GM18951 (cell line): ENCODE measurements around the gene DCUN1D1.

Experiments used
- POLR2A ChIP-seq: IDR thresholded peaks from 4 replicates; pipeline ENCODE4 v1.6.1; 2011; ENCODE audit warnings: mild to moderate bottlenecking; ENCODE audit not compliant: insufficient read length, insufficient read depth; ENCODE audit errors: extremely low read depth
- in situ Hi-C: fragments of 300-500 bp; cut with MboI; formaldehyde crosslinking; loops from one replicate; pipeline ENCODE4 v1.12.0; 2022; ENCODE audit warnings: low sequenced_read_pairs, mixed read lengths, inconsistent platforms; ENCODE audit not compliant: unreplicated experiment

The DCUN1D1 gene

GRCh38 chr3:182937293-182938051 lies 42.9 kb downstream of the DCUN1D1 start:
- in situ Hi-C loops = no loop called here
- no peak for TF ChIP-seq POLR2A

DNA sequence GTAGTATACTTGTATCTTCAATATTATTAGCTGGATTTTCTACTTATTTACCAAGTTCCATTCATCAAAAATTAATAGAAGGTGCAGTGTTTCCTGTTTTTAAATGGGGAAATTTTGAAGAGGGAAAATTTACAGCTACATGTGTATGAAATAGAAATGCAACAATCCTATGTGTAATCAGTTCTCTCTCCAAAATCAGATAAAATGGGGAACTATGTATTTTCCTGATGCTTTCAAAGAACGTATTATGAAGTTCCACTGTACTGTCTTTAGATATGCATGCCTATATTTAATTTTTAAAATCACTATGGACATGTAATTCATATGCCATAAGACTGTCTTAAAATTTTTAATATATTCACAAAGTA lies 43.4 kb downstream of the DCUN1D1 start:
- TF ChIP-seq POLR2A = no peak
- in situ Hi-C loops = no loop called here

DNA sequence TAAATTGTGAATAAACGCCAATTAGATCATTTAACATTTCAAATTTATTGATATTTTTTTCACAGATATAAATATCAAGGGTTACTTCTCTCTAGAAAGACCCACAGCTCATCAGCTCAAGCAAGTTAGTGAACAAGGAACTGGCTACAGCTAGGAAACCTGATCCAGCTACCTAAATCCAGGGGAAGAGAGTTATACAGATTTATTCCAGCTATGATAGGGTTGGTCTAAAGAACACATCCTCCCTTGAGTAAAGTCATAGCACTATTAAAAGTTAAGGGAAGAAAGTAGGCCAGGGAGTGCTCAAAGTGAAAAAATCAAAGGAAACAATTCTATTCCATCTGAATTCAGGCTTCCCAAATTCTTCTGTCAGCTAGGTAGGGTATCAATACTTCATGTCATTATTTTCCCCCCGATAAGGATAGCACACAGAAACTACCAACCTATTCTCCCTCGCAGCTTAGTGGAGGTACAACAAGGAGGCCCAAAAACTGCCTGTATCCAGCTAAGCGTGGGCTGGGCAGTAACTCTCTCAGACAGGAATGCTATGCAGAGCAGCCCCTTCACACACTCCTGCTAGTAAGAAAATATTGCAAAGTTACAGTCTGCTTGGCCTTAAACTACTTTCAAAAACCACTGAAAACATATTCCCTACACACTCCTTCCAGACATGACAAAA lies 44.0 kb downstream of the DCUN1D1 start:
- in situ Hi-C loops = no loop called here
- TF ChIP-seq POLR2A = no peak

- TF ChIP-seq POLR2A = no peak
- in situ Hi-C loops = no loop called here
Observed at GRCh38 chr3:182935803-182936202, 44.5 kb downstream of the DCUN1D1 start.

- in situ Hi-C loops = no loop called here
- TF ChIP-seq POLR2A = no peak
Observed at GRCh38 chr3:182925944-182926337, 54.4 kb downstream of the DCUN1D1 start.

GRCh38 chr3:182925330-182925943 lies 54.9 kb downstream of the DCUN1D1 start:
- in situ Hi-C loops = no loop called here
- peak; percentile 26 for TF ChIP-seq POLR2A

GRCh38 chr3:182921665-182922355 lies 58.5 kb downstream of the DCUN1D1 start:
- in situ Hi-C loops = no loop called here
- no peak for TF ChIP-seq POLR2A

DNA sequence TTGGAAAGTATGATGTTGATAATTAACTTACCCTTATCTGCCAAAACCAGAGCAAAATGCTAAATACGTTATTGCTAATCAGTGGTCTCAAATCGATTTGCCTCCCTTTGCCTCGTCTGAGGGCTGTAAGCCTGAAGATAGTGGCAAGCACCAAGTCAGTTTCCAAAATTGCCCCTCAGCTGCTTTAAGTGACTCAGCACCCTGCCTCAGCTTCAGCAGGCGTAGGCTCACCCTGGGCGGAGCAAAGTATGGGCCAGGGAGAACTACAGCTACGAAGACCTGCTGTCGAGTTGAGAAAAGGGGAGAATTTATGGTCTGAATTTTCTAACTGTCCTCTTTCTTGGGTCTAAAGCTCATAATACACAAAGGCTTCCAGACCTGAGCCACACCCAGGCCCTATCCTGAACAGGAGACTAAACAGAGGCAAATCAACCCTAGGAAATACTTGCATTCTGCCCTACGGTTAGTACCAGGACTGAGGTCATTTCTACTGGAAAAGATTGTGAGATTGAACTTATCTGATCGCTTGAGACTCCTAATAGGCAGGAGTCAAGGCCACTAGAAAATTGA lies 59.7 kb downstream of the DCUN1D1 start:
- in situ Hi-C loops = no loop called here
- TF ChIP-seq POLR2A = no peak

DNA sequence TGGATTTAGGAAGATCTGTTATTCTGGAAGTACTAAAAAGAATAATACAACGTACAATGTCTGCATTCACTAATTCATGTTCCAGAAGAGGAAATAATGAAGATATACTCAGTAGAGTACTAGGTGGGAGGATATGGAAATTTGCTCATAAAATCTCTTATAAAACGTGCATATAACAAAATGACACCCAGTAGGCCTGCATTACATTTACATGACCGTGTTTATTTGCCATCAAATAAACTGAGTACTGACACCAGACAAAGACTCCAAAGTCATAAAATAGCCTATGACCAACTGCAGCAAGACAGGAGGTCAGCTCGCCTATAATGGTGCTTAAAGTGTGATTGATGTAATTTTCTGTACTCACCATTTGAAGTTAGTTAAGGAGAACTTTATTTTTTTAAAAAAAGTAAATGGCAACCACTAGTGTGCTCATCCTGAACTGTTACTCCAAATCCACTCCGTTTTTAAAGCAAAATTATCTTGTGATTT lies 60.4 kb downstream of the DCUN1D1 start:
- no peak for TF ChIP-seq POLR2A
- in situ Hi-C loops = no loop called here

- TF ChIP-seq POLR2A = no peak
- in situ Hi-C loops = no loop called here
Observed at GRCh38 chr3:182917134-182917533, 63.2 kb downstream of the DCUN1D1 start.

DNA sequence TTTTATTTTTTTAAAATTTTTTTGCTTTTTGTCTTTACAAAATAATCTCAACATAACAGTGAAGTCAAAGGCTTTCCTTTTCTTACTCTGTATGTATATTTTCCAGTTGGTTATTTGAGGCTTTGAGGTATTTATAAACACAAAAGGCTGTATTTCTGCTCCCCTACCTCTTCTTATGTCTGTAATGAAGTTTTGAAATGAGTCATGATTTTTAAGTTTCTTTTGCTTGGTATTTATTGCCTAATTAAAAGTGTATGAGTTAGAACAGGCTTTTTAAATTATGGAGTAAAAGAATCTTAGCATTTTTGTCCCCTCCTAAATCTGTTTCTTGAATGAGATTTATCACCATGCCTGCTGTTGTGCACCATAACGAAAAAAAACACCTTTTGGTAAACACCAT lies 66.0 kb downstream of the DCUN1D1 start:
- in situ Hi-C loops = no loop called here
- no peak for TF ChIP-seq POLR2A

DNA sequence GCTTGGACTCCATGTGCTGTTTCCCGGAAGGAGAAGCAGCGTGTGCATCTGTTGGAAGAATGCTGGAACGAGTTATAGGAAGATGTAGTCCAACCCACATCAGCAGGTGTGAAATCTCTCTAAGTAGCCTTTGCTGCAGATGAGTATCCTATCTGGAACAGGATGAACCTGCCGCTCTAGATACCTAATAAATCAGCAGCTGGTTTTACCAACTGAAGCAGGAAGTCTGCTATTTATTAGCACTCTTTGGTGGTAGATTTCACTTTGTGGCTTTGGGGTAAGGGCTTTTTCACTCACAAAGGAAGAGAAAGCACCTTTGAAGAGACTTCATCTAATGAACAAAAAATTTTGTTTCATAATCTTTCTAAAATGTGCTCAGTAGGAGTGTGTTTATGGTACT lies 66.4 kb downstream of the DCUN1D1 start:
- no peak for TF ChIP-seq POLR2A
- in situ Hi-C loops = no loop called here

- in situ Hi-C loops = no loop called here
- TF ChIP-seq POLR2A = no peak
Observed at GRCh38 chr3:182912474-182912873, 67.9 kb downstream of the DCUN1D1 start.
